ENCODE measurements around the gene MGLL. TPM values are rescaled to one million over a fixed set of nuclear protein-coding genes. Genes with fewer than 3 reads are reported as not detected.
"Not testable (repeated sequence)": the region's sequence is repeated elsewhere in the genome, so short reads cannot be mapped to it uniquely, and the experiment has no call there.

Gene MGLL
- total RNA-seq, 4 donors from 2014 or later: 26.5 to 50.2 (median 43.8) TPM

GRCh38 chr3:127686512-127686894, 135.8 kb downstream of the MGLL start:
- intact Hi-C loops (cut with DNase I; ENCODE audit: low total_unique reads): no loop called here

DNA sequence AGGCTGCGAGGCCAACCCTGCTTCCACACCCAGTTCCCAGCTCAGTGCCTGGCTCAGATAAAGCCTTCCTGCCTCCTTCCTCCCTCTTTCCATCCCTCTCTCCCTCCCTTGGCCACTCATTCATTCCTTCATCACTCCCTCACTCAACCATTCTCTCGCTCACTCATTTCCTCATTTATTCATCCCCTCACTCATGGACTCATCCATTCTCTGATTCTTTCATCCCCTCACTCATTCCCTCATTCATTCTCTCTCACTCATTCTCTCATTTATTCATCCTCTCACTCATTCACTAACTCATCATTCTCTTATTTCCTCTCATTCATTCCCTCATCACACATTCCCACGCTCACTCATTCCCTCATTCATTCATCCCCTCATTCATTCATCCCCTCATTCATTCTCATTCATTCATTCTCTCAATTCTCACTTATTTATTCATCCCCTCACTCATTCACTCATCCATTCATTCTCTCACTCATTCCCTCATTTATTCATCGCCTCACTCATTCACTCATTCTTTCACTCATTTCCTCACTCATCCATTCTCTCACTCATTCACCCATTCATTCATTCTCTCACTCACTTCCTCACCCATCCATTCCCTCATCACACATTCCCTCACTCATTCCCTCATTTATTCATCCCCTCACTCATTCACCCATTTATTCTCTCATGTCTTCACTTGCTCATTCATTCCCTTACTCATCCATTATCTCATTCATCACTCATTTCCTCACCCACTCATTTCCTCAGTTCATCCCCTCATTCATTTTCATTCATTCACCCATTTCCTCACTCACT, 136.4 kb downstream of the MGLL start:
- in situ Hi-C loops (cut with MboI; ENCODE audit: low sequenced_read_pairs in 4 of 4): no loop called here
- Histone ChIP-seq H3K27ac (no peak overlapping the region), H3K36me3 (peaks cover 0 to 4% of the 10 kb centered on the region in 2 donors), H3K4me3 (no peak overlapping the region), H3K4me1 (peaks cover 22 to 23% of the 10 kb centered on the region in 2 donors), H3K9me3 (no peaks in the 10 kb centered on the region), H3K27me3 (no peaks in the 10 kb centered on the region)
- intact Hi-C loops (cut with DNase I; ENCODE audit: low total_unique reads): no loop called here
- no peak for DNase-seq
- TF ChIP-seq POLR2A (IDR thresholded peaks at IDR 0.05) (no peak), CTCF (IDR thresholded peaks at IDR 0.05 in 4 of 5, conservative IDR thresholded peaks at IDR 0.05 in 1 of 5) (no peak)
- ATAC-seq: no peak

More at GRCh38 chr3:127686512-127686894, 135.8 kb downstream of the MGLL start:
- no peaks in the 10 kb centered on the region for H3K27me3 ChIP-seq
- H3K4me3 ChIP-seq: no peak overlapping the region
- in situ Hi-C loops (cut with MboI; ENCODE audit: low sequenced_read_pairs in 4 of 4): no loop called here
- no peaks in the 10 kb centered on the region for H3K9me3 ChIP-seq
- peaks cover 0 to 10% of the 10 kb centered on the region in 2 donors for H3K36me3 ChIP-seq
- no peak for DNase-seq
- no peak for TF ChIP-seq POLR2A (IDR thresholded peaks at IDR 0.05)
- TF ChIP-seq CTCF (IDR thresholded peaks at IDR 0.05 in 4 of 5, conservative IDR thresholded peaks at IDR 0.05 in 1 of 5): no peak
- H3K27ac ChIP-seq: no peak overlapping the region
- no peak for ATAC-seq
- H3K4me1 ChIP-seq: peaks cover 22 to 23% of the 10 kb centered on the region in 2 donors

DNA sequence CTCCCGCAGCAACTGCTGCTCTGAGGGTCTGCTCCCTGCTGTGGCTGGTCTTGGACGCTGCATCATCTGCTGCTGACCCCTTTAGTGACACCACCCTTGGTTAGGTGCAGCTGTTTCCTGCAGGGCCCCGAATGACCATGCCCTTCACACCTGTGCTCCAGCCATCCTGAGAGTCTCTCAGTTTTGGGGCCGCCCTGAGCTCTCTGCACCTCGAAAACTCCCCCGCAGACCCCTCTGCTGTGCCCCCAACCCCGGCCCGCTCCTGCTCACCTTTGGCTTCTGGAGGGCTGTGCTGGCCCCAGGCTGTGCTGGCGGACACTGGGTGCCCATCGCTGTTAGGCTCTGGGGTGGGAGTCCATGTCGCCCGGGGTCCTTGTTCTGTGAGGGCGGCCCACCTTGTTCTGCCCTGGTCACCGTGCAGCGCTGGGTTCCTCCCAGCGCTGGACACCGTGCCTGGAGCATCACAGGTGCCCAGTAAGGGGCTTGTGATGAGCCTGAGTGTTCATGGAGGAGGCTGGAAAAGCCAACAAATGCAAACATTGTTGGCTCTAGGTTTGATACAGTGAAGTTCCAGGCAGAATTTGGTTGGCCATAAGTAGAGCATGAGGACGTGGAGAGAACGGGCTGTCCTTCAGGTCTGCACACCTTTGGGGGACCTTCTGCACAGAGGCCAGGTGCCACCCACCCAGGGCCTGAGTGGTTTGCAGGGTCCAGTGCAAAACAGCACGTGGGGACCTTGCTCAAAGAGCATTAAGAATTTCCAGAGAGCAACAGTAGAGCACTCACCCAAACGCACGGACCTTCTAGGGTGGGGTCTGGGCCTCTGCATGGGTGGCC, 137.2 kb downstream of the MGLL start:
- H3K27me3 ChIP-seq: no peaks in the 10 kb centered on the region
- H3K36me3 ChIP-seq: peaks cover 0 to 4% of the 10 kb centered on the region in 2 donors
- no peak for ATAC-seq
- H3K4me1 ChIP-seq: peaks cover 20 to 22% of the 10 kb centered on the region in 2 donors
- H3K9me3 ChIP-seq: no peaks in the 10 kb centered on the region
- H3K4me3 ChIP-seq: no peak overlapping the region
- in situ Hi-C loops (cut with MboI; ENCODE audit: low sequenced_read_pairs in 4 of 4): no loop called here
- peak in 1 of 2 donors; percentile 8 for DNase-seq
- H3K27ac ChIP-seq: no peak overlapping the region
- TF ChIP-seq CTCF (IDR thresholded peaks at IDR 0.05 in 4 of 5, conservative IDR thresholded peaks at IDR 0.05 in 1 of 5) (no peak), POLR2A (IDR thresholded peaks at IDR 0.05) (no peak)
- intact Hi-C loops (cut with DNase I; ENCODE audit: low total_unique reads): no loop called here

- H3K36me3 ChIP-seq: peaks cover 0 to 28% of the 10 kb centered on the region in 2 donors
- intact Hi-C loops (cut with DNase I; ENCODE audit: low total_unique reads): no loop called here
- H3K4me3 ChIP-seq: no peak overlapping the region
- H3K27me3 ChIP-seq: no peaks in the 10 kb centered on the region
- TF ChIP-seq POLR2A (IDR thresholded peaks at IDR 0.05) (no peak), CTCF (IDR thresholded peaks at IDR 0.05 in 4 of 5, conservative IDR thresholded peaks at IDR 0.05 in 1 of 5) (no peak)
- no peak overlapping the region for H3K27ac ChIP-seq
- ATAC-seq: no peak
- no peaks in the 10 kb centered on the region for H3K9me3 ChIP-seq
- in situ Hi-C loops (cut with MboI; ENCODE audit: low sequenced_read_pairs in 4 of 4): no loop called here
- no peak for DNase-seq
- H3K4me1 ChIP-seq: peaks cover 10 to 14% of the 10 kb centered on the region in 2 donors
Measured at GRCh38 chr3:127682561-127682960, 139.8 kb downstream of the MGLL start.

DNA sequence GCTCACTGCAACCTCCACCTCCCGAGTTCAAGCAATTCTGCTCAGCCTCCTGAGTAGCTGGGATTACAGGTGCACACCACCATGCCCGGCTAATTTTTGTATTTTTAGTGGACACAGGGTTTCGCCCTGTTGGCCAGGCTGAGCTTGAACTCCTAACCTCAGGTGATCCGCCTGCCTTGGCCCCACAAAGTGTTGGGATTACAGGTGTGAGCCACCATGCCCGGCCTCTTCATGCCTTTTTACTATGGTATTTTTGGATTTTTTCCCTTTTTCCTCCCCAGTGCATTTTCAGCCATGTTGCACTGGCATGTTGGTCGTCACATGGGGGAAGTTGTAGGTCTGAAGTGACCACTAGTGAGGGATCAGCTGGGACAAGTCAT, 140.2 kb downstream of the MGLL start:
- H3K27me3 ChIP-seq; H3K9me3 ChIP-seq; in situ Hi-C loops (cut with MboI; ENCODE audit: low sequenced_read_pairs in 4 of 4); ATAC-seq; intact Hi-C loops (cut with DNase I; ENCODE audit: low total_unique reads); DNase-seq; H3K27ac ChIP-seq; H3K4me3 ChIP-seq: not testable (repeated sequence)
- H3K4me1 ChIP-seq: peaks cover 10 to 14% of the 10 kb centered on the region in 2 donors
- peaks cover 0 to 32% of the 10 kb centered on the region in 2 donors for H3K36me3 ChIP-seq

Measured in gastrocnemius medialis (tissue), 4 donors.